BJ (cell line): ENCODE measurements around the gene KCNIP4. TPM values are rescaled to one million over a fixed set of nuclear protein-coding genes. Genes with fewer than 3 reads are reported as not detected.

Source experiments
- CTCF ChIA-PET: fragments of 350-600 bp; formaldehyde crosslinking; extraction: SDS; loops from one replicate; lab custom pipeline; 2021; ENCODE audit warnings: antibody characterized with exemption, inconsistent platforms; lab: Yijun Ruan, JAX
- POLR2A ChIA-PET: fragments of 300-600 bp; sonication (Branson Sonifier 250); formaldehyde crosslinking; extraction: SDS; loops from one replicate; lab custom pipeline; 2021; ENCODE audit warnings: antibody characterized with exemption; lab: Charles Lee
- DNase-seq: peaks from one replicate; pipeline ENCODE4 v3.0.0-alpha.2; 2011; ENCODE audit warnings: low read depth
- H3K27me3 ChIP-seq: 2 replicates; pipeline ENCODE4 v1.6.0; 2011; ENCODE audit warnings: low read length; ENCODE audit not compliant: control insufficient read depth, insufficient read depth
- H3K36me3 ChIP-seq: 2 replicates; pipeline ENCODE4 v1.5.1; 2011; ENCODE audit warnings: low read length; ENCODE audit not compliant: control insufficient read depth, insufficient read depth
- H3K4me3 ChIP-seq: 2 replicates; pipeline ENCODE4 v1.5.1; 2011; ENCODE audit warnings: low read depth, mild to moderate bottlenecking, control low read depth, low read length
- polyA plus RNA-seq: library from polyadenylated mRNA; depleted of rRNA; stranded (reverse); fragments of >200 nt; gene quantifications from 2 replicates; pipeline ENCODE4 v1.2.3, GENCODE V29; 2011
- TF ChIP-seq, protein P1 (sequence below): IDR thresholded peaks from 2 replicates; pipeline ENCODE4 v1.5.1; 2011; ENCODE audit warnings: low read depth, mild to moderate bottlenecking, control low read depth, inconsistent platforms, low read length, moderate library complexity; ENCODE audit not compliant: insufficient read depth

The KCNIP4 gene
- polyA plus RNA-seq, 1 experiment, result not detected

DNA sequence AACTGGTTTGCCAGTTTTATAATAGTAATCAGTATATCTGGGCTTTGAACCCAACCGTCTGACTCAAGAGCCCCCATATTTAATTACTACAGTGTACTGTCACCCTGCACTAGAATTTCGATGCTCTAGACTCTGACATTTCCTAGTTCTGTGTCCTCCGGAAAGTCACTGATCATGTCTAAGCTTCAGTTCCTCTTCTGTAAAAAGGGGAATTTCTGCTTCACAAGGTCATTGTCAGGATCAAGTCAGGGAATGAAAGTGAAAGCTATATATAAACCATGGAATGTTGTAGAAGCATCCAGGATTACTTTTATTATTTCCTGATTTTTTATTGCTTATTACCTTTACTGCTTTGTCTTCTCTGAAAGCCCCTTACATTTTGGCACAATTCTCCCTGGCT lies 4.0 kb upstream of the KCNIP4 start:
- Histone ChIP-seq H3K4me3 (no peak overlapping the region), H3K27me3 (peaks cover 19% of the 10 kb centered on the region), H3K36me3 (no peaks in the 10 kb centered on the region)
- TF ChIP-seq, protein P1, sequence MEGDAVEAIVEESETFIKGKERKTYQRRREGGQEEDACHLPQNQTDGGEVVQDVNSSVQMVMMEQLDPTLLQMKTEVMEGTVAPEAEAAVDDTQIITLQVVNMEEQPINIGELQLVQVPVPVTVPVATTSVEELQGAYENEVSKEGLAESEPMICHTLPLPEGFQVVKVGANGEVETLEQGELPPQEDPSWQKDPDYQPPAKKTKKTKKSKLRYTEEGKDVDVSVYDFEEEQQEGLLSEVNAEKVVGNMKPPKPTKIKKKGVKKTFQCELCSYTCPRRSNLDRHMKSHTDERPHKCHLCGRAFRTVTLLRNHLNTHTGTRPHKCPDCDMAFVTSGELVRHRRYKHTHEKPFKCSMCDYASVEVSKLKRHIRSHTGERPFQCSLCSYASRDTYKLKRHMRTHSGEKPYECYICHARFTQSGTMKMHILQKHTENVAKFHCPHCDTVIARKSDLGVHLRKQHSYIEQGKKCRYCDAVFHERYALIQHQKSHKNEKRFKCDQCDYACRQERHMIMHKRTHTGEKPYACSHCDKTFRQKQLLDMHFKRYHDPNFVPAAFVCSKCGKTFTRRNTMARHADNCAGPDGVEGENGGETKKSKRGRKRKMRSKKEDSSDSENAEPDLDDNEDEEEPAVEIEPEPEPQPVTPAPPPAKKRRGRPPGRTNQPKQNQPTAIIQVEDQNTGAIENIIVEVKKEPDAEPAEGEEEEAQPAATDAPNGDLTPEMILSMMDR, result no peak
- no peak for DNase-seq
- ChIA-PET POLR2A (no interaction called here), CTCF (interaction anchor here (1.3 kb wide), 1 partner anchor 162 kb away, joined by 3 read pairs; no protein-coding TSS in a partner anchor)

DNA sequence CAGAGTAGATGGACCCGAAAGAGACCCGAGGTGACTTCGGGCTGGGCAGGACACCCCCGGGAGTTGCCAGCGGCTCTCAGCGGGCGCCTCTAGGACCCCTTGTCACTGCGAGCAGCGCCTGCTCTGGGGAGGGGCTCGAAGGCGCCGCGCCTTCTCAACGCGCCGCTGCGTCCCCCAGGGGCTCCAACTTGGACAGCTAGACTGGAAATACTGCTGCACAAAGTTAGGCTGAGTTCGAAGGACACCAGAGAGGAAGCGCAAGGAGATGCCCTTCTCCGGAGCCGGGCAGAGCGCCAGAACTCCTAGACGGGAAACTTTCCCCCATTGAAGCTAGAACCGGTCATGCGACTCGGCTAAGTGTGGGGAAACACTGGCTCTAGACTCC lies 493 bp upstream of the KCNIP4 start:
- ChIA-PET POLR2A (no interaction called here), CTCF (interaction anchor here (0.6 to 1.8 kb wide), 2 partner anchors 10 to 39 kb away, joined by 3 to 7 read pairs; no protein-coding TSS in a partner anchor)
- H3K4me3 ChIP-seq, result 0 out of 2 replicates have a peak overlapping the region, but pooled peaks have one; percentile 5
- peaks cover 24% of the 10 kb centered on the region for H3K27me3 ChIP-seq
- H3K36me3 ChIP-seq, result no peaks in the 10 kb centered on the region
- TF ChIP-seq, protein P1, result no peak
- no peak for DNase-seq

DNA sequence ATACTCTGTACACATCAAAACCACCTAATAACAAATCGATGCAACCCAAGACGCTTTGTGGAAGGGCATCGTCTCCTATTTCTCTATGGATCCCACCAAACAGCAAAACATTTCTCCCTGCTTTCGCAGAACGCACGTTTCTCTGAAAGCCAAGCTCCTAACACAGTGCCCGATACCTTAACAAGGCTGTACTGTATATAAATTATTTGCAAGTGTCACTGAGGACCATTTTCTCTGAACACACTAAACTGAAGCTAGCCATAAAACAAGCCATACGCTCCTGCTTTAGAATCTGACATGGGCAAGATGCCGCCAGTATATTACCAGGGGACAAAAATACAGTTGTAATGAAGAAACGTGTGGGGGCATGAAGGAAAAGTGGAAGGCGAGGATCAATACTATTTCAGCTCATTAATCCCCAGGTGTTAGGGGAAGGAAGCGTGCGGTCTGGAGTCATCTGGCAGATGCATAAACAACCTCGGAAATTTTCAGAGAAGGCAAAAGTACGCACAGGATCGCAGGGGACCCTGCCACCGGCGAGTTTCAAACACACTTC lies 703 bp downstream of the KCNIP4 start:
- ChIA-PET CTCF (interaction anchor here (0.6 to 1.8 kb wide), 5 partner anchors 8 to 714 kb away, joined by 3 to 7 read pairs (median 4); no protein-coding TSS in a partner anchor), POLR2A (no interaction called here)
- TF ChIP-seq, protein P1, result no peak
- H3K27me3 ChIP-seq, result peaks cover 21% of the 10 kb centered on the region
- no peak for DNase-seq
- H3K4me3 ChIP-seq, result no peak overlapping the region; the same call in 1 of the 2 replicates
- no peaks in the 10 kb centered on the region for H3K36me3 ChIP-seq

DNA sequence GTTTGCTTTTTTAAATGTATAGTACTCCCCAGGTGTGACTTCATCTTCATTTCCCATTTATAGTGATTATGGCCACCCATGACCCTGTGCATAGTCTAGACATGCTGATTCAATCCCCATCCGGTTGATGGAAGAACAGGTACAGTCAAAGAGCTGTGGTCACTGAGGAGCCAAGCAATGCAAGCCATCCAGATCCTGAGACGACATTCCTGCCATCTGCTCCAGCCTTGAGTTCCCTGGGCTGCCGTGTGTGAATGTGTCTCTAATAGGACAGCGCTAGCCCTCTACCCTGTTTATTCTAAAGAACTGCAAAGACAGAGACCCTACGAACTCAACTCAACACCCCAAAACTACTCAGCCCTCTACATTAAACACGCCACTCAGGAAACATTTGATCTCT lies 1.7 kb downstream of the KCNIP4 start:
- CTCF ChIA-PET, result no interaction called here
- no peak for DNase-seq
- TF ChIP-seq, protein P1, result no peak
- Histone ChIP-seq H3K4me3 (no peak overlapping the region), H3K36me3 (no peaks in the 10 kb centered on the region), H3K27me3 (peaks cover 21% of the 10 kb centered on the region)
- POLR2A ChIA-PET, result no interaction called here

DNA sequence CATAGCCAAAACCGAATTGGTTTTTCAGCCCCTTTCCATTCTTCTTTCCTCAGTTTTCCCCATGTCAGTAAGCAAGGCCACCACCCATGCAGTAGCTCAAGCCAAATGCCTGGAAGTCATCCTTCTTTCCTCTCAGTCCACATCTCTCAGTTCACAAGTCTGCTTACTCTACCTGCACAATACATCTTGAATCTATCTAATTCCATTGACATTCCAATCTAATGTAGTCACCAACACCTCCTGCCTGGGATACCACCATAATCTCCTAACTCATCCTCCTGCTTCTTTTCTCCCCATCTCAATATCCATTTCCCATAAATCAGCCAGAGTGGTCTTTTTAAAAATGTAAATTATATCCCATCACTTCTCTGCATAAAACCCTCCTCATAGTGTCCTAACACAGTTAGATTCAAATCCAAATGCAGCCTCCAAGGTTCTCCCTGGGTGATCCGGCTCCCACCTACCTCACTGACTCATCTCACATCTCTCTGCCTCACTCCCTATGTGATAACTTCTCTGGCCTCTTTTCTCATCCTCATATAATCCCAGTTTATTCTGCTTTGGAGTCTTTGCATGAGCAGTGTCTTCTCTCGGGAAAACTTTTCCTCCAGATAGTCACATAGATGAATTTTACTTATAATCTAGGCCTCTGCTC lies 26.9 kb downstream of the KCNIP4 start:
- no peaks in the 10 kb centered on the region for H3K36me3 ChIP-seq
- TF ChIP-seq, protein P1, result no peak
- ChIA-PET CTCF (no interaction called here), POLR2A (no interaction called here)
- no peak overlapping the region for H3K4me3 ChIP-seq
- H3K27me3 ChIP-seq, result no peaks in the 10 kb centered on the region
- no peak for DNase-seq
